HepG2 (cell line): ENCODE results near the gene EMILIN3. TPM values are rescaled to one million over a fixed set of nuclear protein-coding genes. Genes with fewer than 3 reads are reported as not detected.

Experiments
- ATF7-NPFF ChIP-seq: sonication (generic); formaldehyde crosslinking; IDR thresholded peaks from 2 replicates; pipeline ENCODE4 v1.8.1; 2023; ENCODE audit warnings: mild to moderate bottlenecking, low read depth, missing genetic modification reagents, moderate library complexity
- HDAC1 ChIP-seq: sonication (generic); formaldehyde crosslinking; IDR thresholded peaks from 2 replicates; pipeline ENCODE4 v1.5.1; 2020; ENCODE audit warnings: mild to moderate bottlenecking, missing genetic modification reagents
- HOXA3 ChIP-seq: sonication (generic); formaldehyde crosslinking; IDR thresholded peaks from 2 replicates; pipeline ENCODE4 v1.5.0; 2020; ENCODE audit warnings: missing genetic modification reagents
- IRF9 ChIP-seq: sonication (generic); formaldehyde crosslinking; IDR thresholded peaks from 2 replicates; pipeline ENCODE4 v1.8.0; 2022; ENCODE audit warnings: missing genetic modification reagents, mild to moderate bottlenecking, borderline replicate concordance
- NFE2 ChIP-seq: sonication (generic); formaldehyde crosslinking; IDR thresholded peaks from 2 replicates; pipeline ENCODE4 v1.4.0; 2020; ENCODE audit warnings: missing genetic modification reagents
- PBX2 ChIP-seq: IDR thresholded peaks from 2 replicates; pipeline ENCODE4 v1.6.1; 2016; ENCODE audit warnings: control low read depth
- RAD21 ChIP-seq: fragments of 450-650 bp; formaldehyde crosslinking; IDR thresholded peaks from 2 replicates; pipeline ENCODE4 v1.5.0; 2020; ENCODE audit warnings: mild to moderate bottlenecking
- SP4 ChIP-seq: sonication (generic); formaldehyde crosslinking; IDR thresholded peaks from 2 replicates; pipeline ENCODE4 v1.8.1; 2023; ENCODE audit warnings: mild to moderate bottlenecking, missing genetic modification reagents
- SRSF1 ChIP-seq: fragments of 200-400 bp; formaldehyde crosslinking; optimal IDR thresholded peaks from 2 replicates; pipeline ENCODE3; 2017; ENCODE audit warnings: mild to moderate bottlenecking, low read depth, low read length, moderate library complexity
- TGIF2 ChIP-seq: IDR thresholded peaks from 2 replicates; pipeline ENCODE4 v1.6.1; 2016; ENCODE audit warnings: control low read depth, missing compliant biosample characterization
- THYN1 ChIP-seq: sonication (generic); formaldehyde crosslinking; IDR thresholded peaks from 2 replicates; pipeline ENCODE4 v1.8.1; 2023; ENCODE audit warnings: low read depth, mild to moderate bottlenecking, moderate library complexity, missing genetic modification reagents, borderline replicate concordance
- ZBTB20 ChIP-seq: sonication (generic); formaldehyde crosslinking; IDR thresholded peaks from 2 replicates; pipeline ENCODE4 v1.8.1; 2023; ENCODE audit warnings: missing genetic modification reagents, low read depth, mild to moderate bottlenecking, borderline replicate concordance
- ZNF207 ChIP-seq: fragments of 450-650 bp; IDR thresholded peaks from 2 replicates; pipeline ENCODE4 v1.6.1; 2016; ENCODE audit warnings: antibody characterized with exemption, borderline replicate concordance
- ZNF296 ChIP-seq: sonication (generic); formaldehyde crosslinking; conservative IDR thresholded peaks from 2 replicates; pipeline ENCODE4 v1.5.0; 2020; ENCODE audit warnings: mild to moderate bottlenecking, missing genetic modification reagents
- ZNF335 ChIP-seq: sonication (generic); formaldehyde crosslinking; IDR thresholded peaks from 2 replicates; pipeline ENCODE4 v1.4.0; 2020; ENCODE audit warnings: missing genetic modification reagents
- ZNF572 ChIP-seq: sonication (generic); formaldehyde crosslinking; IDR thresholded peaks from 2 replicates; pipeline ENCODE4 v1.5.1; 2020; ENCODE audit warnings: mild to moderate bottlenecking, missing genetic modification reagents
- ZNF792 ChIP-seq: IDR thresholded peaks from 2 replicates; pipeline ENCODE4 v1.6.1; 2016
- polyA plus RNA-seq, 8 experiments: library from polyadenylated mRNA; depleted of rRNA in 3 of 8; stranded (reverse) in 7 of 8; unstranded in 1 of 8; fragments of >200 nt; fragmentation: Illumina TruSeq in 4 of 8; extraction: Trizol in 4 of 8; gene quantifications; 2 replicates each; pipeline versions ENCODE4 v1.2.1 to v1.2.3, GENCODE V29; 2011 to 2016; ENCODE audit warnings: low read depth in 4 of 8, missing spikeins in 1 of 8, mixed read lengths in 1 of 8; ENCODE audit not compliant: insufficient read depth in 1 of 8
- total RNA-seq, 5 experiments: library from RNA; depleted of rRNA; stranded (reverse); fragments of >200 nt; fragmentation: Illumina TruSeq; extraction: Trizol; gene quantifications; 2 replicates each; pipeline ENCODE4 v1.2.3, GENCODE V29; 2016; ENCODE audit warnings: low read depth in 1 of 5
- TF ChIP-seq, protein P1 (sequence below): IDR thresholded peaks from 2 replicates; pipeline ENCODE4 v1.6.1; 2018; ENCODE audit warnings: missing genetic modification reagents, mild to moderate bottlenecking, missing compliant biosample characterization
- TF ChIP-seq, protein P2 (sequence below): sonication (generic); formaldehyde crosslinking; conservative IDR thresholded peaks from 2 replicates; pipeline ENCODE4 v1.8.0; 2022; ENCODE audit warnings: mild to moderate bottlenecking, moderate library complexity, missing genetic modification reagents
- TF ChIP-seq, protein P3 (sequence below): sonication (generic); formaldehyde crosslinking; IDR thresholded peaks from 2 replicates; pipeline ENCODE4 v1.4.0; 2020; ENCODE audit warnings: missing genetic modification reagents, borderline replicate concordance
- TF ChIP-seq, protein P4 (sequence below): sonication (generic); formaldehyde crosslinking; IDR thresholded peaks from 2 replicates; pipeline ENCODE4 v1.5.1; 2020; ENCODE audit warnings: missing genetic modification reagents, mild to moderate bottlenecking, borderline replicate concordance

Gene EMILIN3
- total and polyA plus RNA-seq, 2 of the 13 experiments (the other 11 are each of a cell fraction or from before 2014, with no cell fraction given) = 0.25 to 0.29 TPM

GRCh38 chr20:41395667-41396664 lies 29.3 kb upstream of the EMILIN3 start (continued):
- TF ChIP-seq, protein P1, sequence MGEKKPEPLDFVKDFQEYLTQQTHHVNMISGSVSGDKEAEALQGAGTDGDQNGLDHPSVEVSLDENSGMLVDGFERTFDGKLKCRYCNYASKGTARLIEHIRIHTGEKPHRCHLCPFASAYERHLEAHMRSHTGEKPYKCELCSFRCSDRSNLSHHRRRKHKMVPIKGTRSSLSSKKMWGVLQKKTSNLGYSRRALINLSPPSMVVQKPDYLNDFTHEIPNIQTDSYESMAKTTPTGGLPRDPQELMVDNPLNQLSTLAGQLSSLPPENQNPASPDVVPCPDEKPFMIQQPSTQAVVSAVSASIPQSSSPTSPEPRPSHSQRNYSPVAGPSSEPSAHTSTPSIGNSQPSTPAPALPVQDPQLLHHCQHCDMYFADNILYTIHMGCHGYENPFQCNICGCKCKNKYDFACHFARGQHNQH = peak; percentile 81; the same call in 1 of the 2 replicates
- TF ChIP-seq SRSF1 (peak; percentile 68), HDAC1 (CRISPR knock-in tag) (0 out of 2 replicates have a peak, but pooled peaks have one; percentile 33), ZNF792 (peak; percentile 49; the same call in 1 of the 2 replicates), HOXA3 (CRISPR knock-in tag) (peak; percentile 48; the same call in 1 of the 2 replicates), ZNF335 (CRISPR knock-in tag) (no peak; the same call in 1 of the 2 replicates), ZNF296 (peak; percentile 78), ZNF207 (no peak), ZNF572 (CRISPR knock-in tag) (0 out of 2 replicates have a peak, but pooled peaks have one; percentile 84), TGIF2 (0 out of 2 replicates have a peak, but pooled peaks have one; percentile 33), THYN1 (no peak), RAD21 (CRISPR knock-in tag) (peak; percentile 34; the same call in 1 of the 2 replicates), ATF7-NPFF (CRISPR knock-in tag) (0 out of 2 replicates have a peak, but pooled peaks have one; percentile 42), NFE2 (CRISPR knock-in tag) (no peak), IRF9 (CRISPR knock-in tag) (0 out of 2 replicates have a peak, but pooled peaks have one; percentile 19), PBX2 (CRISPR knock-in tag) (0 out of 2 replicates have a peak, but pooled peaks have one; percentile 36), SP4 (CRISPR knock-in tag) (0 out of 2 replicates have a peak, but pooled peaks have one; percentile 29), ZBTB20 (peak; percentile 85; the same call in 1 of the 2 replicates)
- TF ChIP-seq, protein P2, sequence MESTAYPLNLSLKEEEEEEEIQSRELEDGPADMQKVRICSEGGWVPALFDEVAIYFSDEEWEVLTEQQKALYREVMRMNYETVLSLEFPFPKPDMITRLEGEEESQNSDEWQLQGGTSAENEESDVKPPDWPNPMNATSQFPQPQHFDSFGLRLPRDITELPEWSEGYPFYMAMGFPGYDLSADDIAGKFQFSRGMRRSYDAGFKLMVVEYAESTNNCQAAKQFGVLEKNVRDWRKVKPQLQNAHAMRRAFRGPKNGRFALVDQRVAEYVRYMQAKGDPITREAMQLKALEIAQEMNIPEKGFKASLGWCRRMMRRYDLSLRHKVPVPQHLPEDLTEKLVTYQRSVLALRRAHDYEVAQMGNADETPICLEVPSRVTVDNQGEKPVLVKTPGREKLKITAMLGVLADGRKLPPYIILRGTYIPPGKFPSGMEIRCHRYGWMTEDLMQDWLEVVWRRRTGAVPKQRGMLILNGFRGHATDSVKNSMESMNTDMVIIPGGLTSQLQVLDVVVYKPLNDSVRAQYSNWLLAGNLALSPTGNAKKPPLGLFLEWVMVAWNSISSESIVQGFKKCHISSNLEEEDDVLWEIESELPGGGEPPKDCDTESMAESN (CRISPR knock-in tag) = peak; percentile 57; the same call in 1 of the 2 replicates
- TF ChIP-seq, protein P3, sequence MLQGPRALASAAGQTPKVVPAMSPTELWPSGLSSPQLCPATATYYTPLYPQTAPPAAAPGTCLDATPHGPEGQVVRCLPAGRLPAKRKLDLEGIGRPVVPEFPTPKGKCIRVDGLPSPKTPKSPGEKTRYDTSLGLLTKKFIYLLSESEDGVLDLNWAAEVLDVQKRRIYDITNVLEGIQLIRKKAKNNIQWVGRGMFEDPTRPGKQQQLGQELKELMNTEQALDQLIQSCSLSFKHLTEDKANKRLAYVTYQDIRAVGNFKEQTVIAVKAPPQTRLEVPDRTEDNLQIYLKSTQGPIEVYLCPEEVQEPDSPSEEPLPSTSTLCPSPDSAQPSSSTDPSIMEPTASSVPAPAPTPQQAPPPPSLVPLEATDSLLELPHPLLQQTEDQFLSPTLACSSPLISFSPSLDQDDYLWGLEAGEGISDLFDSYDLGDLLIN (CRISPR knock-in tag) = no peak
- TF ChIP-seq, protein P4, sequence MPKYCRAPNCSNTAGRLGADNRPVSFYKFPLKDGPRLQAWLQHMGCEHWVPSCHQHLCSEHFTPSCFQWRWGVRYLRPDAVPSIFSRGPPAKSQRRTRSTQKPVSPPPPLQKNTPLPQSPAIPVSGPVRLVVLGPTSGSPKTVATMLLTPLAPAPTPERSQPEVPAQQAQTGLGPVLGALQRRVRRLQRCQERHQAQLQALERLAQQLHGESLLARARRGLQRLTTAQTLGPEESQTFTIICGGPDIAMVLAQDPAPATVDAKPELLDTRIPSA = no peak
